SHP77 (cell line): Measurements from ENCODE around the gene FLVCR2.
"Not testable (repeated sequence)": the region's sequence is repeated elsewhere in the genome, so short reads cannot be mapped to it uniquely, and the experiment has no call there.

Experiments
- DNase-seq, 2 experiments: peaks; one replicate each; lab custom pipeline; 2025; lab: John Stamatoyannopoulos, UW

The FLVCR2 gene

GRCh38 chr14:75595226-75595625, 16.8 kb downstream of the FLVCR2 start:
- DNase-seq: no peak

DNA sequence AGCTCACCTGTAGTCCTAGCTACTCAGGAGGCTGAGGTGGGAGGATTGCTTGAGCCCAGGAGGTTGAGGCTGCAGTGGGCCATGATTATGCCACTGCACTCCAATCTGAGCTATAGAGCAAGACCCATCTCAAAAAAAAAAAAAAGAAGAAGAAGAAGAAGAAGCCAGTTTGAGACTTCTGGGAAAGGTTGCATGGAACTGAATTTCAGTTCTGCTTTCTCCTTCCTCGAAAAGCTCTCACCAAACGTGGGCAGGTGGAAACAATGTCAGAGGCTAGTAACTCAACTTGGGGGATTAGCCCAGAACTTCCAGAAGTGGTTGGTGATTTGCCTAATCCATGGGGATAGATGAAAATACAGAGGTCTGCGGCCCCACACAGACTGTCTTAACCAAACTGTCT, 18.7 kb downstream of the FLVCR2 start:
- no peak for DNase-seq

GRCh38 chr14:75600100-75600499, 21.7 kb downstream of the FLVCR2 start:
- not testable (repeated sequence) for DNase-seq

DNA sequence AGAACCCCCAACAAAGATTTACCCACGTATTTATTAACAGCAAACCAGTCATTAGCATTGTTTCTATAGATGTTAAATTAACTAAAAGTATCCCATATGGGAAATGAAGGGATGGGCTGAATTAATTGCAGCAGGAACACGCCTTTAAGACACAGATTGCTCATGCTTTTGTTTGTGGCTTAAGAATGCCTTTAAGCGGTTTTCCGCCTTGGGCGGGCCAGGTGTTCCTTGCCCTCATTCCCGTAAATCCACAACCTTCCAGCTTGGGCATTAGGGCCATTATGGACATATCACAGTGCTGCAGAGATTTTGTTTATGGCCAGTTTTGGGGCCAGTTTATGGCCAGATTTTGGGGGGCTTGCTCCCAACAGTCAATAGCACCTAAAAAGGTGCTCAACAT, 22.6 kb downstream of the FLVCR2 start:
- DNase-seq: not testable (repeated sequence)

DNA sequence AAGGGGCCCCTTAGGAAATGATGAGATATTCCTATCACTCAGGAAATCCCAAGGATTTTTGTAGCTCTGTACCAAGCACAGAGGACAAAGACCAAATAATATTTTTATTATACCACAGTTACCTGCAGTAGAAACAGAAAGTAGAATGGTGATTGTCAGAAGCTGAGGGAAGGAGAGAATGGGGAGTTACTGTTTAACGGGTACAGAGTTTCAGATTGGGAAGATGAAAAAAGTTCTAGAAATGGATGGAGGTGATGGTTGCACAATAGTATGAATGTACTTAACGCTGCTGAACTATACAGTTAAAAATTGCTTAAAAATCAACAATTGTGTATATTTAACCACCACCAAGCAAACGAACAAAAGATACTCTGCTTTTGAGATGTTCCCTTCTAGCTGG, 24.1 kb downstream of the FLVCR2 start:
- DNase-seq: no peak

- DNase-seq: no peak
These were observed 26.8 kb downstream of the FLVCR2 start for GRCh38 chr14:75604979-75605851.

- DNase-seq: no peak
These were observed 27.5 kb downstream of the FLVCR2 start for GRCh38 chr14:75605916-75606315.

- DNase-seq: no peak
These were observed 28.6 kb downstream of the FLVCR2 start for GRCh38 chr14:75607044-75607443.

- no peak for DNase-seq
These were observed 29.6 kb downstream of the FLVCR2 start for GRCh38 chr14:75607842-75608640.

- DNase-seq: no peak
These were observed 30.7 kb downstream of the FLVCR2 start for GRCh38 chr14:75609116-75609515.

GRCh38 chr14:75609606-75610475, 31.4 kb downstream of the FLVCR2 start:
- DNase-seq: no peak

GRCh38 chr14:75610834-75611233, 32.4 kb downstream of the FLVCR2 start:
- DNase-seq: no peak

- DNase-seq: no peak
These were observed 33.7 kb downstream of the FLVCR2 start for GRCh38 chr14:75612157-75612556.

DNA sequence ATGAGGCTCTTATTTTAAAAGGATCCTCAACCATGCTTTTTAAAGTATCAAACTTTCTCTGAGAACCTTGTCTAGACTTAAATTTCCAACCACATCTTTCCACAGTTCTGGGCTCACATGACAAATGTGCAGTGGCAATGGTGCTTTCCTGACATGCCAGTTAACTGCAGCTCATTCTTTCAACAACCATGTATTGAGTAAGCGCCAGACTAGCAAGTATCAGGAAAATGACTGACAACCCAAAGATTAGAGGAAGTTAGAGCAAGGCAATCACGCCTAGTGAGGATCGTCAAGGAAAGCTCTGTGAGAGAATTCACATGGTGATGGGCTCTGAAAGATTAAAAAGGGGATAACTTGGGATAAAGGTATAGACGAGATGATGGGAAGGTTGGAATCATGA, 35.8 kb downstream of the FLVCR2 start:
- DNase-seq: no peak

- DNase-seq: no peak
These were observed 36.8 kb downstream of the FLVCR2 start for GRCh38 chr14:75615200-75615599.

GRCh38 chr14:75619548-75619947, 41.1 kb downstream of the FLVCR2 start:
- no peak for DNase-seq

DNA sequence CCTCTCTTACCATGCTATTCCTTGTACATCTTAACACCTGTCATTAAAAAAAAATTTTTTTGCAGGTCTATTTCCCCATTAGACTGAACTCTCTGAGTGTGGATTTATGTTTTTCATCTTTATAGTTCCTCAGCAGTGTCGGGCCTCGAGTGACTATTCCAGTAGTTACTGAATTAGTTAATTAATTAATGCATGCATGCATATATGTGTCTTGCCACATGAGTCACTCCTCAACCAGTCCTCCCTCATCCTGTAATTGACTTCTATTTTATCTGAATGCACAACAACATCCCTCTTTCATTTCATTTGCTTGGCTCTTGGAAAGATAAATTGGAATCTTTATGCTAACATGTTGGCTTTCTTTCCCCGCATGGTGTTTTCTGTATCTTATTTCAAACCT, 46.6 kb downstream of the FLVCR2 start:
- no peak for DNase-seq

DNA sequence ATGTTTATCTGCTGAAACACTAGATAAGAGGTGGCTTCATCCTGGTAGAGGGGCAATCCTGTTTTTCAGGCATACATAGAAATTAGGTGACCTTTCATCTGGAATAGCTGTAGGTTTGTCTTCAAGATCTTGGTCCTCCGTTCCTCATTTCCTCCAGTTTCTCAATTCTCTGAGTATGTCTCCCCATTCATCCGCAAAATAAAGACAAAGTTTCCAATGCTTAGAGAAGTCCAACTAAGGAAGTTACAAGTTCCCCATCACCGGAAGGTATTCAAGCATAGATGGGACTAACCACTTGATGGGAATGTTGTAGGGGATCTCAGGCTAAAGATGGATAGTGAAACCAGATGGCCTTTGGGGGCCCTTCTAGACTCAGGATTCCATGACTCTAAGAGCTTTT, 48.0 kb downstream of the FLVCR2 start:
- no peak for DNase-seq

- DNase-seq: no peak
These were observed 48.4 kb downstream of the FLVCR2 start for GRCh38 chr14:75626863-75627262.

DNA sequence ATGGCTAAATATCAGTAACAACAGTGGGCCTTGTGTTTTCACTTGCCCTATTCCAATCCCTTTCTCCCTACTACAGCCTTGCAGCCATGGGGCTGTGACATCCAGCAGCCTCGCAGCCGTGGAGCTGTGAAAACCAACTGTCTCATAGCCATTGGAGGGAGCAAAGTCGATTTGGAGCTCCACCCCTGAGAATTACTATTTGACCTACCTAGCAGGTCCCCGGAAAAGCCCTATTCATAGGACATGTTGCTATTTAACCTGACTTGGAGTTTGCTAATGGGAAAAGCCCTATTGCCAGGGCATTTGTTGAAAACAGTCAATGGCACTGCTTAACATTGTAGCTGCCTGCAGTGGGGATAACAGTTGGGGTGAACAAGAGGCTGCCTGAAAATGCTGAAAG, 49.0 kb downstream of the FLVCR2 start:
- DNase-seq: no peak

GRCh38 chr14:75628816-75629215, 50.4 kb downstream of the FLVCR2 start:
- DNase-seq: no peak
